ENCODE data around the gene EP400. TPM values are rescaled to one million over a fixed set of nuclear protein-coding genes. Genes with fewer than 3 reads are reported as not detected.

Gene EP400
- total RNA-seq, 6 donors from 2014 or later = 21.7 to 61.8 (median 40.4) TPM

- peaks cover 19 to 97% (median 81%) of the 10 kb centered on the region in 4 donors for H3K36me3 ChIP-seq
- no peaks in the 10 kb centered on the region for H3K27me3 ChIP-seq
- 94 to 95% methylated on average over 28 to 31 of the region's 31 CpGs for WGBS, 2 donors
- no peak overlapping the region for H3K27ac ChIP-seq
- no peak for TF ChIP-seq CTCF (IDR thresholded peaks at IDR 0.05)
- TF ChIP-seq POLR2AphosphoS5 (IDR thresholded peaks at IDR 0.05) = no peak
- no peak for TF ChIP-seq EP300 (IDR thresholded peaks at IDR 0.05)
- no peak for TF ChIP-seq POLR2A (IDR thresholded peaks at IDR 0.05)
- no peaks in the 10 kb centered on the region for H3K4me1 ChIP-seq
- DNase-seq = no peak
- no peak overlapping the region for H3K4me3 ChIP-seq
- no peak for ATAC-seq (ENCODE audit: low FRiP score in 2 of 2)
- H3K9me3 ChIP-seq = no peaks in the 10 kb centered on the region
These were observed 86.4 kb downstream of the EP400 start for GRCh38 chr12:132036063-132036683.

- Histone ChIP-seq H3K27me3 (no peaks in the 10 kb centered on the region), H3K27ac (no peak overlapping the region), H3K4me3 (no peak overlapping the region), H3K36me3 (peaks cover 26 to 96% (median 67%) of the 10 kb centered on the region in 4 donors), H3K9me3 (no peaks in the 10 kb centered on the region), H3K4me1 (no peaks in the 10 kb centered on the region)
- ATAC-seq (ENCODE audit: low FRiP score in 2 of 2) (no peak), DNase-seq (no peak)
- TF ChIP-seq CTCF (IDR thresholded peaks at IDR 0.05) (no peak), POLR2A (IDR thresholded peaks at IDR 0.05) (no peak), POLR2AphosphoS5 (IDR thresholded peaks at IDR 0.05) (no peak), EP300 (IDR thresholded peaks at IDR 0.05) (no peak)
- WGBS, 2 donors = 87 to 91% methylated on average over 20 of the region's 20 CpGs
These were observed 91.3 kb downstream of the EP400 start for GRCh38 chr12:132040906-132041606.

GRCh38 chr12:132043216-132043615, 93.5 kb downstream of the EP400 start:
- Histone ChIP-seq H3K4me3 (no peak overlapping the region), H3K9me3 (no peaks in the 10 kb centered on the region), H3K4me1 (no peaks in the 10 kb centered on the region), H3K27me3 (no peaks in the 10 kb centered on the region), H3K36me3 (peaks cover 31 to 93% (median 59%) of the 10 kb centered on the region in 4 donors), H3K27ac (no peak overlapping the region)
- DNase-seq (no peak), ATAC-seq (ENCODE audit: low FRiP score in 2 of 2) (no peak)
- TF ChIP-seq POLR2AphosphoS5 (IDR thresholded peaks at IDR 0.05) (no peak), EP300 (IDR thresholded peaks at IDR 0.05) (no peak), POLR2A (IDR thresholded peaks at IDR 0.05) (no peak)
- 97 to 99% methylated on average over 3 of the region's 3 CpGs for WGBS, 2 donors

GRCh38 chr12:132043770-132044467, 94.2 kb downstream of the EP400 start:
- no peak overlapping the region for H3K4me3 ChIP-seq
- 86 to 92% methylated on average over 7 to 17 of the region's 17 CpGs for WGBS, 2 donors
- TF ChIP-seq CTCF (IDR thresholded peaks at IDR 0.05) = no peak
- no peak for TF ChIP-seq POLR2A (IDR thresholded peaks at IDR 0.05)
- no peak for TF ChIP-seq POLR2AphosphoS5 (IDR thresholded peaks at IDR 0.05)
- TF ChIP-seq EP300 (IDR thresholded peaks at IDR 0.05) = no peak
- H3K36me3 ChIP-seq = peaks cover 29 to 88% (median 55%) of the 10 kb centered on the region in 4 donors
- DNase-seq (no peak), ATAC-seq (ENCODE audit: low FRiP score in 2 of 2) (no peak)
- H3K27ac ChIP-seq = no peak overlapping the region
- H3K27me3 ChIP-seq = no peaks in the 10 kb centered on the region
- no peaks in the 10 kb centered on the region for H3K9me3 ChIP-seq
- no peaks in the 10 kb centered on the region for H3K4me1 ChIP-seq

Data from upper lobe of left lung (tissue), 6 donors.